ENCODE measurements around the gene RPS18. TPM values are rescaled to one million over a fixed set of nuclear protein-coding genes. Genes with fewer than 3 reads are reported as not detected.

Gene RPS18
- total and polyA plus RNA-seq, 2 of the 13 experiments (the other 11 are each of a cell fraction or from before 2014, with no cell fraction given): 3,896 to 5,806 TPM

GRCh38 chr6:33271468-33272274, at the start of gene RPS18, which contains the start of gene VPS52 (continued):
- TF ChIP-seq HNF1A (IDR thresholded peaks at IDR 0.05; ENCODE audit: low read depth): peak; percentile 29; the same call in 1 of the 2 replicates
- TF ChIP-seq HNF1A (CRISPR knock-in tag; IDR thresholded peaks at IDR 0.05; ENCODE audit: borderline replicate concordance): peak; percentile 79
- TF ChIP-seq GABPB1 (CRISPR knock-in tag; IDR thresholded peaks at IDR 0.05): peak; percentile 98
- peak in 1 of 2 experiments; percentile 10; a peak in 1 of 4 replicates for TF ChIP-seq EP300 (IDR thresholded peaks at IDR 0.05; ENCODE audit: low read depth in 2 of 2, low read length in 2 of 2)
- TF ChIP-seq EP300 (CRISPR knock-in tag; IDR thresholded peaks at IDR 0.05; ENCODE audit: borderline replicate concordance): peak; percentile 35; the same call in 1 of the 2 replicates
- TF ChIP-seq NFIB (CRISPR knock-in tag; IDR thresholded peaks at IDR 0.05; ENCODE audit: borderline replicate concordance): no peak
- TF ChIP-seq, protein P1, sequence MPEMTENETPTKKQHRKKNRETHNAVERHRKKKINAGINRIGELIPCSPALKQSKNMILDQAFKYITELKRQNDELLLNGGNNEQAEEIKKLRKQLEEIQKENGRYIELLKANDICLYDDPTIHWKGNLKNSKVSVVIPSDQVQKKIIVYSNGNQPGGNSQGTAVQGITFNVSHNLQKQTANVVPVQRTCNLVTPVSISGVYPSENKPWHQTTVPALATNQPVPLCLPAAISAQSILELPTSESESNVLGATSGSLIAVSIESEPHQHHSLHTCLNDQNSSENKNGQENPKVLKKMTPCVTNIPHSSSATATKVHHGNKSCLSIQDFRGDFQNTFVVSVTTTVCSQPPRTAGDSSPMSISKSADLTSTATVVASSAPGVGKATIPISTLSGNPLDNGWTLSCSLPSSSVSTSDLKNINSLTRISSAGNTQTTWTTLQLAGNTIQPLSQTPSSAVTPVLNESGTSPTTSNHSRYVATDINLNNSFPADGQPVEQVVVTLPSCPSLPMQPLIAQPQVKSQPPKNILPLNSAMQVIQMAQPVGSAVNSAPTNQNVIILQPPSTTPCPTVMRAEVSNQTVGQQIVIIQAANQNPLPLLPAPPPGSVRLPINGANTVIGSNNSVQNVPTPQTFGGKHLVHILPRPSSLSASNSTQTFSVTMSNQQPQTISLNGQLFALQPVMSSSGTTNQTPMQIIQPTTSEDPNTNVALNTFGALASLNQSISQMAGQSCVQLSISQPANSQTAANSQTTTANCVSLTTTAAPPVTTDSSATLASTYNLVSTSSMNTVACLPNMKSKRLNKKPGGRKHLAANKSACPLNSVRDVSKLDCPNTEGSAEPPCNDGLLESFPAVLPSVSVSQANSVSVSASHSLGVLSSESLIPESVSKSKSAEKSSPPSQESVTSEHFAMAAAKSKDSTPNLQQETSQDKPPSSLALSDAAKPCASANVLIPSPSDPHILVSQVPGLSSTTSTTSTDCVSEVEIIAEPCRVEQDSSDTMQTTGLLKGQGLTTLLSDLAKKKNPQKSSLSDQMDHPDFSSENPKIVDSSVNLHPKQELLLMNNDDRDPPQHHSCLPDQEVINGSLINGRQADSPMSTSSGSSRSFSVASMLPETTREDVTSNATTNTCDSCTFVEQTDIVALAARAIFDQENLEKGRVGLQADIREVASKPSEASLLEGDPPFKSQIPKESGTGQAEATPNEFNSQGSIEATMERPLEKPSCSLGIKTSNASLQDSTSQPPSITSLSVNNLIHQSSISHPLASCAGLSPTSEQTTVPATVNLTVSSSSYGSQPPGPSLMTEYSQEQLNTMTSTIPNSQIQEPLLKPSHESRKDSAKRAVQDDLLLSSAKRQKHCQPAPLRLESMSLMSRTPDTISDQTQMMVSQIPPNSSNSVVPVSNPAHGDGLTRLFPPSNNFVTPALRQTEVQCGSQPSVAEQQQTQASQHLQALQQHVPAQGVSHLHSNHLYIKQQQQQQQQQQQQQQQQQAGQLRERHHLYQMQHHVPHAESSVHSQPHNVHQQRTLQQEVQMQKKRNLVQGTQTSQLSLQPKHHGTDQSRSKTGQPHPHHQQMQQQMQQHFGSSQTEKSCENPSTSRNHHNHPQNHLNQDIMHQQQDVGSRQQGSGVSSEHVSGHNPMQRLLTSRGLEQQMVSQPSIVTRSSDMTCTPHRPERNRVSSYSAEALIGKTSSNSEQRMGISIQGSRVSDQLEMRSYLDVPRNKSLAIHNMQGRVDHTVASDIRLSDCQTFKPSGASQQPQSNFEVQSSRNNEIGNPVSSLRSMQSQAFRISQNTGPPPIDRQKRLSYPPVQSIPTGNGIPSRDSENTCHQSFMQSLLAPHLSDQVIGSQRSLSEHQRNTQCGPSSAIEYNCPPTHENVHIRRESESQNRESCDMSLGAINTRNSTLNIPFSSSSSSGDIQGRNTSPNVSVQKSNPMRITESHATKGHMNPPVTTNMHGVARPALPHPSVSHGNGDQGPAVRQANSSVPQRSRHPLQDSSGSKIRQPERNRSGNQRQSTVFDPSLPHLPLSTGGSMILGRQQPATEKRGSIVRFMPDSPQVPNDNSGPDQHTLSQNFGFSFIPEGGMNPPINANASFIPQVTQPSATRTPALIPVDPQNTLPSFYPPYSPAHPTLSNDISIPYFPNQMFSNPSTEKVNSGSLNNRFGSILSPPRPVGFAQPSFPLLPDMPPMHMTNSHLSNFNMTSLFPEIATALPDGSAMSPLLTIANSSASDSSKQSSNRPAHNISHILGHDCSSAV (CRISPR knock-in tag; IDR thresholded peaks at IDR 0.05; ENCODE audit: borderline replicate concordance): no peak
- 0 out of 2 replicates have a peak, but pooled peaks have one; percentile 25 for TF ChIP-seq IRF1 (CRISPR knock-in tag; IDR thresholded peaks at IDR 0.05; ENCODE audit: low read depth)
- TF ChIP-seq BCL6 (CRISPR knock-in tag; IDR thresholded peaks at IDR 0.05): peak; percentile 57
- peak; percentile 84; the same call in 1 of the 2 replicates for TF ChIP-seq MTA3 (CRISPR knock-in tag; IDR thresholded peaks at IDR 0.05)
- TF ChIP-seq SNAI1 (CRISPR knock-in tag; IDR thresholded peaks at IDR 0.05; ENCODE audit: borderline replicate concordance): peak; percentile 56; the same call in 1 of the 2 replicates
- TF ChIP-seq RBAK (CRISPR knock-in tag; IDR thresholded peaks at IDR 0.05): 0 out of 2 replicates have a peak, but pooled peaks have one; percentile 40
- TF ChIP-seq SMAD3 (CRISPR knock-in tag; IDR thresholded peaks at IDR 0.05): peak; percentile 97
- TF ChIP-seq SMAD1 (CRISPR knock-in tag; IDR thresholded peaks at IDR 0.05; ENCODE audit: borderline replicate concordance, low read depth): no peak; the same call in 1 of the 2 replicates

Measured in HepG2 (cell line).